HG03565 (cell line): ENCODE results near the gene SLC44A5.
A peak's percentile ranks its signal among the peaks of the same experiment; 100 is the strongest.
"Not testable (repeated sequence)": the region's sequence is repeated elsewhere in the genome, so short reads cannot be mapped to it uniquely, and the experiment has no call there.

Experiments used
- ATAC-seq: cut with Tn5 transposase; IDR thresholded peaks from one replicate; pipeline ENCODE4 v1.9.1; 2021; ENCODE audit warnings: mild to moderate bottlenecking, moderate library complexity; ENCODE audit not compliant: unreplicated experiment

SLC44A5 gene

DNA sequence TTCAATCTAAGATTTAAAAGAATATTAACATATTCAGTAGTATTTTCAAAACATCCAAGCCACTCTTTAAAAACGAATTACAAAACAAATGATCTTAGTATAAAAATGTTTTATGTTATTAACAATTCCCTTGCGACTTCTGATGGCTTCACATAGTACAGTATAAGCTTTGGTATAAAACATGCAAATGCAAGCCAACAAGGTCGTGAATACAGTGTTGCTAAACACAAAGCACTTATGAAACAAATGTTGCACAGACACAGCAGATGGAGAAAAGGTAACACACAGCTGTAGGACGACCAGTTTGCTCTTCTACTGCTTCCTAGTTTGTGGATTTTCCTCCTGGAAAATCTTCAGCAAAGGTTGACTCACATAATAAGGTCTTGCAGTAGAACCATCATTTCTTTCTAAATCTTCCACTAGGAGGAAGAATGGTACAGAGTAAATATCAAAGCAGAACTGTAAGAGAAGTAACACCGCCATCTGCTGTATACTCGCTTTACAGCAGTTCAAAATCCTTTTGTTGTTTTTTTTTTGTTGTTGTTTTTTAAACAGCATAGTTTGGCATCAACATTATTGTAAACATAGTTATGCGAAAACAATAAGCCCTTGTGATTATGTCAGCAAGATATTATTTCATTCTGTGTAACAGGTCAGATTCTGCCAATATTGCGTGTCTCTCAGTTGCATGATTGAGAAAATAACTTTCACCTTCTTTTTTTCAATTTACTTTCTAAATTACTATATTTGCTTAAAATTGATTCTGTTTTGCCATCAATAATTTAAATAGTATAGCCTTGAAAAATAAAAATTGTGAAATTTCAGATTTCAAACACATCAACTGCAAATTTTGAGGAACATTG is 407.3 kb downstream of the SLC44A5 start:
- ATAC-seq: peak; percentile 93

DNA sequence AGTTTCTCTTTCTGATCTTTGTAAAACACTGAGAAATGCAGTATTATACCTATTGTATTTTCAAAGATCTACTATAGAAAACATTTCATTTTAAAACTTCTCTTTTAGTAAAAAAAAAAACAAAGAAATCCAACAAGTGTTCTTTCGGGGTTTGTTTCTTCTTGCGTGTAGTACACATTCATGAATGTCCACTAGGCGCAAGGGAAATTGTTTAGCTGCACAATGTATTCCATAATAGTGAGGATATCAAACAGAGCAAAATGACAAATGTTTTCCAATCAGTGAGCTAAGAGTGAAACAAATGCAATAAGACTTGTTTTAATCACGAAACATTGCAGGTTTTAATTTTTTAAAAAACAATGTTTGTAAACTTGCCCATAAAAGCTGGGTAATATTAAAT is 408.2 kb downstream of the SLC44A5 start:
- ATAC-seq: no peak

DNA sequence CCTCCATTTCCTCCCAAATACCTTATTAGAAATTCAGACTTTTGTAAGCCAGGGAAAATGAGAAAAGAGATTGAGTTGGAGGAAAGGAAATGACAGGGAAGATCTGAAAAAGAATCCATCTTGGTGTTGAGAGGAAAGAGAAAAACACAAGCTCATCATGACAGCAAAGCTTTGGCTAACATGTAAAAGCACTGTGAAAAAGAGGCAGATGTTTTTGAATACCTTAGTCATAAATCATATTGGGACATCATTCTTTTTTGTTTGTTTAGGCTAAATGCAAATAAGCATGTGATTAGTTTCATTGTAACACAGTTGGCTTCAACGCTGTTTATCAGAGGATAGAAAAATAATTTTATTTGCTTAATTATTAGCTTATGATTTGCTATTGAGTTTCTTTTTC is 412.2 kb downstream of the SLC44A5 start:
- ATAC-seq: no peak

DNA sequence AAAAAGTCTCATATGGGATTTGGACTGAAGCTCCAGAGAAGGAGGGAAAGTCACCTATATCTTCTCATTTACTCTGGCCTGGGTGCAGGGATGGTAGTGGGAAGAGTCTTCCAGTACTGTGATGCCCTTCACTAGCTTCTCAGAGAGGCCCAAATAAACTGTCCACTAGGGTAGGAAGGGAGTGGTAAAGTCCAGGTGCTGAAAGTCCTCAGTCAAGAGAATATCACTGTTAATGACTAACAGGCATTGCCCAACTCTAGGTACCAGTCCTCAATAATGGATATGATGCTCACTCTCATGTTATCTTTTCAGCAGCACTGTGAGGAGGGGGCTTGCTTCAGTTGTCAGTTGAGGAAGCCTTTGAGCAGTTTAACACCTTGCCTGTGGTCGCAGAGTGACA is 412.8 kb downstream of the SLC44A5 start:
- no peak for ATAC-seq

DNA sequence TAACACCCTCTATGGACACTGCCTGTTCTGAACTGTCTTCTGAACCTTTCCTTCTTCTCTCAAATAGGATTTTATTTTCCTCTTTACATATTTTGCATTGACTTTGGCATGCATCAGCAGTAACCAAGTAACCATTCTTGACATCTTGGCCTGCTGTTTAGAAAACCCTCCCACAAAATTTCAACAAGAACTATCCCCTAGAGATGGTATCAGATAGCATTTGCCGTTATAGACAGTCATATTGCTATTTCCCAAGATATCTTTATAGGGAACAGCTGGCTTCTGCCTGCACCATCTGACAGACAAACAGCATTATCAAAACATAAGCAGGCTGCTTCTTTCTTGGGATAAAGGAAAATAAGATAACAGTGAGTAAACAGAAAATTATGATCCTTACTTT is 422.0 kb downstream of the SLC44A5 start:
- ATAC-seq: no peak

DNA sequence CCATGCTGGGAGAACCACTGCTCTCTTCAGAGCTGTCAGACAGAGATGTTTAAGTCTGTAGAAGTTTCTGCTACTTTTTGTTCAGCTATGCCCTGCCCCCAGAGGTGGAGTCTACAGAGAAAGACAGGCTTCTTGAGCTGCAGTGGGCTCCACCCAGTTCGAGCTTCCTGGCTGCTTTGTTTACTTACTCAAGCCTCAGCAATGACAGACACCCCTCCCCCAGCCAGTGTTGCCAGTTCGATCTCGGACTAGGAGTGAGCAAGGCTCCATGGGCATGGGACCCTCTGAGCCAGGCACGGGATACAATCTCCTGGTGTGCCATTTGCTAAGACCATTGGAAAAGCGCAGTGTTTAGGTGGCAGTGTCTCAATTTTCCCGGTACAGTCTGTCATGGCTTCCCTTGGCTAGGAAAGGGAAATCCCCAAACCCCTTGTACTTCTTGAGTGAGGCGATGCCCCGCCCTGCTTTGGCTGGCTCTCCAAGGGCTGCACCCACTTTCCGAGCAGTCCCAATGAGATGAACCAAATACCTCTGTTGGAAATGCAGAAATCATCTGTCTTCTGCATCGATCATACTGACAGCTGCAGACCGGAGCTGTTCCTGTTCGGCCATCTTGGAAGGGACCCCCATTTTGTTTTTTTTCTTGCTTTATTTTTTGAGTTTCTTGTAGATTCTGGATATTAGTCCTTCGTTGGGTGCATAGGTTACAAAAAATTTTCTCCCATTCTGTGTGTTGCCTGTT is 429.5 kb downstream of the SLC44A5 start:
- not testable (repeated sequence) for ATAC-seq

DNA sequence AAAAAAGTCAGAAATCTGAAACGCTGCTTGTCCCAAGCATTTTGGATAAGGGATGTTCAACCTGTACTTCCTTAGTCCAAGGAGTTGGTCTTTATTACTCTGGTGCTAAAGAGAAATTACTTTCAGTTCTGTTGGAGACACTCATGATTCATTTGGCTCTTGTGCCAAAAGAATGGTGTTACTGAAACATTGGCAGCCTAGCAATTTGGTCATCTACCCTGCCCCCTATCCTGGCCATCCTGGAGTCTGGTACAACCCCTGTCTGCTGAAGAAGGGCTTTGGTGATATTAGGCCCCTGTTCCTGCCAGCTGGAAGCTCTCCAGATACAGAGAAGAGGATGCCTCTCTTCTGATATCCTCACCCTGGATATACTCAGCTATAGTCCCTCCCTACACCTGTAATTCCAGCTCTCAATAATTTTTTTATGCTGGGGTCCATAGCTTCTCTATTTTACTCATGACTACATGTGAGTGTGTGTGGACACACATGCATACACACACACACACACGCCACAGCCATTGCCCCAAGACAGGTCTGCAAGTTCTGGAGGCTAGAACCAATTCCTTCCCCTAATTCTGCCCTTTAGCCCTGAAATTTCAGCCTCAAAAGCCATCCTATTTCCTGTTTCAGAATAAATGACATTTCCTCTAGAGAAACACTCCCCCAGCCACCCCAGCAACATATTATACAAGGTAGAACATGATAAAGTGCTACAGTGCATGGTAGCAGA is 436.7 kb downstream of the SLC44A5 start:
- no peak for ATAC-seq

DNA sequence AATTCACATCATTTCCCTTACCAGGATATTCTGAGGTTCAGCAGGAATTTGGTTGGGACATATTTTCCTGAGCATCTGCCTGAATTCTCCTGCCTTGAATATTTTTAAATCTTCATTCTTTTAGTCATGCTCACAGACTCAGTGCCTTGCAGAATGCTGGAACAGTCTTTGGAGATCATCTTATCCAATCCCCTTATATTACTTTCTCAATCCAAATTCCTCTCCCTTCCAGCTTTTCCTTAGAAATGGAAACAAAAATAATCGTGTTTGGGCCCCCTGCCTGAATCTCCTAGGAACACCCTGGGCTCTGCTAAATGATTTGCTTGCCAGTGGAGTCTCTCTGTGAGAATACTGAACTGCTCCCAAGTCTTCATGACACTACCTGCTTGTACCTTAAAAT is 438.4 kb downstream of the SLC44A5 start:
- no peak for ATAC-seq

DNA sequence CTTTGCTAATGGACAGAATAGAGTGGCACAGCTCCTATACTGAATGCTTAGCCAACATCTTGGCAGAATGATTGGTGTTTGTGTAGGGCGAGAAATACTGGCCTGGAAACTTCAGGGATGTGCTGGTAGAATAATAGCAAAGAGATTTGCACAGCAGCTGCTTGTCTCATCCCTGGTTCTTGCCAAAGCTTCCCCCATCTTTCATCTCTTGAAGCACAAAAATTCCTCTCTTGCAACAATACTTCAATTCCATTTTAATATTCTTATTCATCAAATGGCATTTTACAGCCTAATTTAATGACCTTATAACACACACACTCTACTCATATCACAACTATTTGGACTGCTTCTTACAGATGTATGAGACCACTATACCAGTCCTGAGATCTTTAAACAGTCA is 439.0 kb downstream of the SLC44A5 start:
- no peak for ATAC-seq

DNA sequence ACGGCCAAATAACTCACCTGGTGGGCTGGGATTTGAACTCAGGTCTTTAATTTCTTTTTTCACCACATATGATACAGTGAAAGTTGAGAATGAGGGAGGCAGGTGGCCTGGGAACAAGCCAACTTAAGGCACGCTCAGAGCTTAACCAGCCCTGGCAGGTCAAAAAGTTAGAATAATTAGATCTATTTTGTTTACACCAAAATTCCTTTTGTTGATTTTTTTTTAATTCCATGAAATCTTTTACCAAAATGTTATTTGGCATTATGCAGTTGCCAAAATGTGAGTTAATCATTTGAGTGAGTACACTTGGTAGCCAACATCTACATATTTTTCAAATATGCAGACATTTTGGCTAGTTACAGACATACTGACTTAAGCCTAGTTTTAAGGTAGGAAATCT is 439.9 kb downstream of the SLC44A5 start:
- ATAC-seq: no peak

DNA sequence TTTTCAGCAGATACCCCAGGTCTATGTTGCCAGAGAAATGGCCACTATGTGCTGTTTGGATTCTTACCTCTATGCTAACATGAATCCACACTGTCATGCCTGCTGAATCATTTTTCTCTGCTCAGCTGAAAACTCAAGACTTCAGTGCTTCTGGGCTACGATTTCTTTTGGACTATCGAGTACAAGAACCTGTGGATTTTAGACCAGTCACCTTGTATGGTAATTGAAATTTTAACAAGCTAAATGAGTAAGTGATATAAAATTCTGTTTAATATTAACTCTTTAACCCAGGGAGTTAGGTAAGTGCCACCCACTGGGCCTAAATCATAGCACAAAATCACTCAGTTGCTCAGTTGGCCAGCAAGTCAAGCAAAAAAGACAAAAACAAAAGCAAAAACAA is 440.9 kb downstream of the SLC44A5 start:
- no peak for ATAC-seq

DNA sequence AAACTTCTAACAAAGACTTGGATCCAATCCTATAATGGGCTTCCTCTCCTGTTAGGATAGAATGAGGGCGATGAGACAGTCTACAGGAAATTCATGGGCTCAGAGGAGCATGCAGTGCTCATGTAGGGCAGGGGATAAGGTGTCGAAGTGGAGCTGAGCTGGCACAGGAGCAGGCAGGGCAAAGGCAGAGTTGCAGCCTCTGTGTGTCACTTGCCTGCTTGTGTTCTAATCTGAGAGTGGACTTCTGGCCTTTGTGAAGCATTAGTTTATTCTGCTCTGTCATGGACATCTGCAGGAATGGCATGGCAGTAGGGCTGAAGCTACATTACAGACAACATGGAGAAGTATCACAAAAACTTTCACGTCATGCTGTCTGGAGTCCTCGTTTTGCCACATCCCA is 444.1 kb downstream of the SLC44A5 start:
- no peak for ATAC-seq

DNA sequence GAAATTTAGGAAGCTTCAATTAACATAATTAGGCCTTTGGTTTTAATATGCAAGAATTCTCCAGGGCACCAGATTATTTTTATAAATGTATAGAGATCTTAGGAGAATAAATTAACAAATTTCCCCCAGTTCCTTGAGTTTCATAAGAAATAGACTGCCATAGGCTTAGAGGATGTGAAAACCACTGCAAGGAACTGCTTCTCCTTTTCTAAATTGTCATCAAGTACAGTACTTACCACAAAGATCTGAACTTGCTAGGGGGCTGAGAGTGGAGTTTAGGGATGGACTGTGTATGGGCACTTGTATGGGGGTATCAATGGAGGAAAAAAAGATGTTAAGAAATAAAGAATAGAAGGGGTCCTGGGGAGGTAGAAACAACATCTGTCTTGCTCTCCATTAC is 445.6 kb downstream of the SLC44A5 start:
- peak; percentile 72 for ATAC-seq

DNA sequence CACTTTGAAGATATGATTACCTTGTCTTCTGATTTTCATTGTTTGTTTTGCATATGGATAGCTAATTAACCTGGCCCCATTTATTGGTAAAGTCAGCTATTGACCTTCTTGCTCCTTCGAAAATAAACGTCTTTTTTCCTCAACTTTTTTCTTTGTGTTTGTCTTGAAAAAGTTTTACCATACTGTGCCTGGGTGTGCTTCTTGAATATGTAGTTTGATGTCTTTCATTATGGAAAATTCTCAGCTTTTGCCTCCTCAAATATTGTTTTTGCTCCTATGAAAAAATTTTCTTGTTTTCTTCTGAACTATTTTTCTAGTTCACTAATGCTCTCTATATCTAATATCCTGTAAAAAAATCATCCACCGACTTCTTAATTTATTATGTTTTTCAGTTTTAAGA is 451.8 kb downstream of the SLC44A5 start:
- no peak for ATAC-seq
